Stomach (tissue), 4 donors: ENCODE data around the gene RAE1.

ENCODE experiments used
- CTCF ChIP-seq, 7 experiments: fragments of 450-650 bp in 4 of 7; fragments of 200-600 bp in 3 of 7; sonication (generic) in 3 of 7; IDR thresholded peaks; one replicate each; pipeline ENCODE4 v1.5.1; 2016 to 2019; ENCODE audit warnings: antibody characterized with exemption in 7 of 7, control low read depth in 2 of 7, mild to moderate bottlenecking in 1 of 7
- EP300 ChIP-seq: sonication (generic); formaldehyde crosslinking; IDR thresholded peaks from one replicate; pipeline ENCODE4 v1.6.1; 2017; ENCODE audit warnings: antibody characterized with exemption
- POLR2AphosphoS5 ChIP-seq, 3 donors: sonication (generic); formaldehyde crosslinking; IDR thresholded peaks; one replicate each; pipeline ENCODE4 v1.6.1; 2016; ENCODE audit warnings: antibody characterized with exemption in 3 of 3

GRCh38 chr20:57323034-57323433 lies 28.0 kb upstream of the RAE1 start:
- TF ChIP-seq CTCF (IDR thresholded peaks at IDR 0.05) (no peak), POLR2AphosphoS5 (IDR thresholded peaks at IDR 0.05) (no peak), EP300 (no peak)
